ENCODE measurements around the gene ANOS1. TPM values are rescaled to one million over a fixed set of nuclear protein-coding genes. Genes with fewer than 3 reads are reported as not detected.

ANOS1 gene
- total RNA-seq, 1 experiment from 2014 or later: 24.8 TPM

DNA sequence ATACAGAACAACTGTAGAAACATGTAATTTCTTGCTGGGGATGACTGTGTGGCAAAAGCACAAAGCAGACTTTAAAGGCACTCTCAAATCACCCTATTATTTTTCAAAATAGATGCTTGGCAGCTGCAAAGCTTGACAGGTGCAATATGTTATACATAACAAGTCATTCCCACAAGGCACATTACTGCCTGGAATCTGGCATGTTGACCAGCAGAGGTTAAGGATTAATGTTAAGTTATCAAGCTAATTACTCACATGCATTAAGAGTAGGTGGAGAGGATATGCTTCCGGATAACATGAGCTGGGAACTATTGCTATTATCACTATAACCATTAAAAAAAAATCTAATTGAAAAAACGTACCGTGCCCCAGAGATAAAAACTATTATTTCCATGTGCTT lies 17.8 kb downstream of the ANOS1 start:
- Mint-ChIP-seq H3K4me3 (no peak overlapping the region), H3K27me3 (ENCODE audit: low read depth) (no peaks in the 10 kb centered on the region), H3K4me1 (peaks cover 46% of the 10 kb centered on the region), H3K9me3 (no peaks in the 10 kb centered on the region), H3K27ac (0 out of 2 replicates have a peak overlapping the region, but pooled peaks have one; percentile 12), H3K36me3 (peaks cover 6% of the 10 kb centered on the region)
- CTCF ChIA-PET: interaction anchor here (1.1 kb wide), 1 partner anchor 10 kb away, joined by 4 read pairs; no protein-coding TSS in a partner anchor
- POLR2A ChIA-PET: no interaction called here
- no peak for ATAC-seq
- TF ChIP-seq, protein P1, sequence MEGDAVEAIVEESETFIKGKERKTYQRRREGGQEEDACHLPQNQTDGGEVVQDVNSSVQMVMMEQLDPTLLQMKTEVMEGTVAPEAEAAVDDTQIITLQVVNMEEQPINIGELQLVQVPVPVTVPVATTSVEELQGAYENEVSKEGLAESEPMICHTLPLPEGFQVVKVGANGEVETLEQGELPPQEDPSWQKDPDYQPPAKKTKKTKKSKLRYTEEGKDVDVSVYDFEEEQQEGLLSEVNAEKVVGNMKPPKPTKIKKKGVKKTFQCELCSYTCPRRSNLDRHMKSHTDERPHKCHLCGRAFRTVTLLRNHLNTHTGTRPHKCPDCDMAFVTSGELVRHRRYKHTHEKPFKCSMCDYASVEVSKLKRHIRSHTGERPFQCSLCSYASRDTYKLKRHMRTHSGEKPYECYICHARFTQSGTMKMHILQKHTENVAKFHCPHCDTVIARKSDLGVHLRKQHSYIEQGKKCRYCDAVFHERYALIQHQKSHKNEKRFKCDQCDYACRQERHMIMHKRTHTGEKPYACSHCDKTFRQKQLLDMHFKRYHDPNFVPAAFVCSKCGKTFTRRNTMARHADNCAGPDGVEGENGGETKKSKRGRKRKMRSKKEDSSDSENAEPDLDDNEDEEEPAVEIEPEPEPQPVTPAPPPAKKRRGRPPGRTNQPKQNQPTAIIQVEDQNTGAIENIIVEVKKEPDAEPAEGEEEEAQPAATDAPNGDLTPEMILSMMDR (IDR thresholded peaks at IDR 0.05): no peak
- TF ChIP-seq ESRRA (CRISPR knock-in tag; IDR thresholded peaks at IDR 0.05; ENCODE audit: borderline replicate concordance): no peak
- no peak for TF ChIP-seq ETV6 (CRISPR knock-in tag; IDR thresholded peaks at IDR 0.05)
- TF ChIP-seq GTF2I (CRISPR knock-in tag; conservative IDR thresholded peaks at IDR 0.05): no peak
- TF ChIP-seq ZNF219 (CRISPR knock-in tag; IDR thresholded peaks at IDR 0.05; ENCODE audit: borderline replicate concordance): no peak
- no peak for TF ChIP-seq ZNF396 (CRISPR knock-in tag; IDR thresholded peaks at IDR 0.05; ENCODE audit: borderline replicate concordance)
- TF ChIP-seq, protein P2, sequence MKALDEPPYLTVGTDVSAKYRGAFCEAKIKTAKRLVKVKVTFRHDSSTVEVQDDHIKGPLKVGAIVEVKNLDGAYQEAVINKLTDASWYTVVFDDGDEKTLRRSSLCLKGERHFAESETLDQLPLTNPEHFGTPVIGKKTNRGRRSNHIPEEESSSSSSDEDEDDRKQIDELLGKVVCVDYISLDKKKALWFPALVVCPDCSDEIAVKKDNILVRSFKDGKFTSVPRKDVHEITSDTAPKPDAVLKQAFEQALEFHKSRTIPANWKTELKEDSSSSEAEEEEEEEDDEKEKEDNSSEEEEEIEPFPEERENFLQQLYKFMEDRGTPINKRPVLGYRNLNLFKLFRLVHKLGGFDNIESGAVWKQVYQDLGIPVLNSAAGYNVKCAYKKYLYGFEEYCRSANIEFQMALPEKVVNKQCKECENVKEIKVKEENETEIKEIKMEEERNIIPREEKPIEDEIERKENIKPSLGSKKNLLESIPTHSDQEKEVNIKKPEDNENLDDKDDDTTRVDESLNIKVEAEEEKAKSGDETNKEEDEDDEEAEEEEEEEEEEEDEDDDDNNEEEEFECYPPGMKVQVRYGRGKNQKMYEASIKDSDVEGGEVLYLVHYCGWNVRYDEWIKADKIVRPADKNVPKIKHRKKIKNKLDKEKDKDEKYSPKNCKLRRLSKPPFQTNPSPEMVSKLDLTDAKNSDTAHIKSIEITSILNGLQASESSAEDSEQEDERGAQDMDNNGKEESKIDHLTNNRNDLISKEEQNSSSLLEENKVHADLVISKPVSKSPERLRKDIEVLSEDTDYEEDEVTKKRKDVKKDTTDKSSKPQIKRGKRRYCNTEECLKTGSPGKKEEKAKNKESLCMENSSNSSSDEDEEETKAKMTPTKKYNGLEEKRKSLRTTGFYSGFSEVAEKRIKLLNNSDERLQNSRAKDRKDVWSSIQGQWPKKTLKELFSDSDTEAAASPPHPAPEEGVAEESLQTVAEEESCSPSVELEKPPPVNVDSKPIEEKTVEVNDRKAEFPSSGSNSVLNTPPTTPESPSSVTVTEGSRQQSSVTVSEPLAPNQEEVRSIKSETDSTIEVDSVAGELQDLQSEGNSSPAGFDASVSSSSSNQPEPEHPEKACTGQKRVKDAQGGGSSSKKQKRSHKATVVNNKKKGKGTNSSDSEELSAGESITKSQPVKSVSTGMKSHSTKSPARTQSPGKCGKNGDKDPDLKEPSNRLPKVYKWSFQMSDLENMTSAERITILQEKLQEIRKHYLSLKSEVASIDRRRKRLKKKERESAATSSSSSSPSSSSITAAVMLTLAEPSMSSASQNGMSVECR (CRISPR knock-in tag; IDR thresholded peaks at IDR 0.05; ENCODE audit: borderline replicate concordance): no peak
- no peak for TF ChIP-seq FOXP1 (CRISPR knock-in tag; IDR thresholded peaks at IDR 0.05; ENCODE audit: borderline replicate concordance)
- no peak for TF ChIP-seq SMAD4 (CRISPR knock-in tag; IDR thresholded peaks at IDR 0.05)
- DNase-seq (ENCODE audit: low spot score): no peak

DNA sequence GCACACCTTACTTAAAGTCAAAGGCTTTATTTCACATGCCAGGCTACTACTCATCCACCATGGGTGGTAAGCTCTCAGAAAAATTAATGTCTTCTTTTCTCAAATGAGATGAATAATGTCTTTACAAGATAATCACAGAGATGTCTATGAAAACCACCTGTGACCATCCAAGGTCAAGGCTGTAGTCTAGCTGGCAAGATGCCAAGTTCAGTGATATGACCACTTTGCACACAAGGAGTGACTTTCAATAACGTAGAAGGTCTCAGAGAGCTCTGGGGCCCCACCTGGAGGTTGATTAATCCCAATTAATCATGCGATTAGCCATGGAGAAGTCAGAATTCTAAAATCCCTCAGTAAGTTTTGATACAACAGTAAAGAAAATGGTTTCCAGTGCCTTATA lies 20.5 kb downstream of the ANOS1 start:
- Mint-ChIP-seq H3K9me3 (peaks cover 3% of the 10 kb centered on the region; the same call in 1 of the 2 replicates), H3K4me3 (no peak overlapping the region), H3K4me1 (peaks cover 47% of the 10 kb centered on the region), H3K27ac (no peak overlapping the region), H3K36me3 (peaks cover 13% of the 10 kb centered on the region), H3K27me3 (ENCODE audit: low read depth) (no peaks in the 10 kb centered on the region)
- DNase-seq (ENCODE audit: low spot score) (no peak), ATAC-seq (no peak)
- POLR2A ChIA-PET: no interaction called here
- CTCF ChIA-PET: no interaction called here
- TF ChIP-seq, protein P3, sequence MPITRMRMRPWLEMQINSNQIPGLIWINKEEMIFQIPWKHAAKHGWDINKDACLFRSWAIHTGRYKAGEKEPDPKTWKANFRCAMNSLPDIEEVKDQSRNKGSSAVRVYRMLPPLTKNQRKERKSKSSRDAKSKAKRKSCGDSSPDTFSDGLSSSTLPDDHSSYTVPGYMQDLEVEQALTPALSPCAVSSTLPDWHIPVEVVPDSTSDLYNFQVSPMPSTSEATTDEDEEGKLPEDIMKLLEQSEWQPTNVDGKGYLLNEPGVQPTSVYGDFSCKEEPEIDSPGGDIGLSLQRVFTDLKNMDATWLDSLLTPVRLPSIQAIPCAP (CRISPR knock-in tag; IDR thresholded peaks at IDR 0.05): no peak
- no peak for TF ChIP-seq PRRX2 (CRISPR knock-in tag; IDR thresholded peaks at IDR 0.05)
- no peak for TF ChIP-seq FOXP1 (CRISPR knock-in tag; IDR thresholded peaks at IDR 0.05; ENCODE audit: borderline replicate concordance)
- TF ChIP-seq ZNF219 (CRISPR knock-in tag; IDR thresholded peaks at IDR 0.05; ENCODE audit: borderline replicate concordance): no peak
- TF ChIP-seq, protein P4, sequence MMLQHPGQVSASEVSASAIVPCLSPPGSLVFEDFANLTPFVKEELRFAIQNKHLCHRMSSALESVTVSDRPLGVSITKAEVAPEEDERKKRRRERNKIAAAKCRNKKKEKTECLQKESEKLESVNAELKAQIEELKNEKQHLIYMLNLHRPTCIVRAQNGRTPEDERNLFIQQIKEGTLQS (CRISPR knock-in tag; conservative IDR thresholded peaks at IDR 0.05): no peak
- TF ChIP-seq NR3C1 (CRISPR knock-in tag; conservative IDR thresholded peaks at IDR 0.05; ENCODE audit: low read depth): no peak
- TF ChIP-seq, protein P5, sequence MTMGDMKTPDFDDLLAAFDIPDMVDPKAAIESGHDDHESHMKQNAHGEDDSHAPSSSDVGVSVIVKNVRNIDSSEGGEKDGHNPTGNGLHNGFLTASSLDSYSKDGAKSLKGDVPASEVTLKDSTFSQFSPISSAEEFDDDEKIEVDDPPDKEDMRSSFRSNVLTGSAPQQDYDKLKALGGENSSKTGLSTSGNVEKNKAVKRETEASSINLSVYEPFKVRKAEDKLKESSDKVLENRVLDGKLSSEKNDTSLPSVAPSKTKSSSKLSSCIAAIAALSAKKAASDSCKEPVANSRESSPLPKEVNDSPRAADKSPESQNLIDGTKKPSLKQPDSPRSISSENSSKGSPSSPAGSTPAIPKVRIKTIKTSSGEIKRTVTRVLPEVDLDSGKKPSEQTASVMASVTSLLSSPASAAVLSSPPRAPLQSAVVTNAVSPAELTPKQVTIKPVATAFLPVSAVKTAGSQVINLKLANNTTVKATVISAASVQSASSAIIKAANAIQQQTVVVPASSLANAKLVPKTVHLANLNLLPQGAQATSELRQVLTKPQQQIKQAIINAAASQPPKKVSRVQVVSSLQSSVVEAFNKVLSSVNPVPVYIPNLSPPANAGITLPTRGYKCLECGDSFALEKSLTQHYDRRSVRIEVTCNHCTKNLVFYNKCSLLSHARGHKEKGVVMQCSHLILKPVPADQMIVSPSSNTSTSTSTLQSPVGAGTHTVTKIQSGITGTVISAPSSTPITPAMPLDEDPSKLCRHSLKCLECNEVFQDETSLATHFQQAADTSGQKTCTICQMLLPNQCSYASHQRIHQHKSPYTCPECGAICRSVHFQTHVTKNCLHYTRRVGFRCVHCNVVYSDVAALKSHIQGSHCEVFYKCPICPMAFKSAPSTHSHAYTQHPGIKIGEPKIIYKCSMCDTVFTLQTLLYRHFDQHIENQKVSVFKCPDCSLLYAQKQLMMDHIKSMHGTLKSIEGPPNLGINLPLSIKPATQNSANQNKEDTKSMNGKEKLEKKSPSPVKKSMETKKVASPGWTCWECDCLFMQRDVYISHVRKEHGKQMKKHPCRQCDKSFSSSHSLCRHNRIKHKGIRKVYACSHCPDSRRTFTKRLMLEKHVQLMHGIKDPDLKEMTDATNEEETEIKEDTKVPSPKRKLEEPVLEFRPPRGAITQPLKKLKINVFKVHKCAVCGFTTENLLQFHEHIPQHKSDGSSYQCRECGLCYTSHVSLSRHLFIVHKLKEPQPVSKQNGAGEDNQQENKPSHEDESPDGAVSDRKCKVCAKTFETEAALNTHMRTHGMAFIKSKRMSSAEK (CRISPR knock-in tag; IDR thresholded peaks at IDR 0.05; ENCODE audit: borderline replicate concordance): no peak
- TF ChIP-seq, protein P6, sequence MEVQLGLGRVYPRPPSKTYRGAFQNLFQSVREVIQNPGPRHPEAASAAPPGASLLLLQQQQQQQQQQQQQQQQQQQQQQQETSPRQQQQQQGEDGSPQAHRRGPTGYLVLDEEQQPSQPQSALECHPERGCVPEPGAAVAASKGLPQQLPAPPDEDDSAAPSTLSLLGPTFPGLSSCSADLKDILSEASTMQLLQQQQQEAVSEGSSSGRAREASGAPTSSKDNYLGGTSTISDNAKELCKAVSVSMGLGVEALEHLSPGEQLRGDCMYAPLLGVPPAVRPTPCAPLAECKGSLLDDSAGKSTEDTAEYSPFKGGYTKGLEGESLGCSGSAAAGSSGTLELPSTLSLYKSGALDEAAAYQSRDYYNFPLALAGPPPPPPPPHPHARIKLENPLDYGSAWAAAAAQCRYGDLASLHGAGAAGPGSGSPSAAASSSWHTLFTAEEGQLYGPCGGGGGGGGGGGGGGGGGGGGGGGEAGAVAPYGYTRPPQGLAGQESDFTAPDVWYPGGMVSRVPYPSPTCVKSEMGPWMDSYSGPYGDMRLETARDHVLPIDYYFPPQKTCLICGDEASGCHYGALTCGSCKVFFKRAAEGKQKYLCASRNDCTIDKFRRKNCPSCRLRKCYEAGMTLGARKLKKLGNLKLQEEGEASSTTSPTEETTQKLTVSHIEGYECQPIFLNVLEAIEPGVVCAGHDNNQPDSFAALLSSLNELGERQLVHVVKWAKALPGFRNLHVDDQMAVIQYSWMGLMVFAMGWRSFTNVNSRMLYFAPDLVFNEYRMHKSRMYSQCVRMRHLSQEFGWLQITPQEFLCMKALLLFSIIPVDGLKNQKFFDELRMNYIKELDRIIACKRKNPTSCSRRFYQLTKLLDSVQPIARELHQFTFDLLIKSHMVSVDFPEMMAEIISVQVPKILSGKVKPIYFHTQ (CRISPR knock-in tag; IDR thresholded peaks at IDR 0.05): no peak
- no peak for TF ChIP-seq SMAD4 (CRISPR knock-in tag; IDR thresholded peaks at IDR 0.05)
- TF ChIP-seq, protein P7, sequence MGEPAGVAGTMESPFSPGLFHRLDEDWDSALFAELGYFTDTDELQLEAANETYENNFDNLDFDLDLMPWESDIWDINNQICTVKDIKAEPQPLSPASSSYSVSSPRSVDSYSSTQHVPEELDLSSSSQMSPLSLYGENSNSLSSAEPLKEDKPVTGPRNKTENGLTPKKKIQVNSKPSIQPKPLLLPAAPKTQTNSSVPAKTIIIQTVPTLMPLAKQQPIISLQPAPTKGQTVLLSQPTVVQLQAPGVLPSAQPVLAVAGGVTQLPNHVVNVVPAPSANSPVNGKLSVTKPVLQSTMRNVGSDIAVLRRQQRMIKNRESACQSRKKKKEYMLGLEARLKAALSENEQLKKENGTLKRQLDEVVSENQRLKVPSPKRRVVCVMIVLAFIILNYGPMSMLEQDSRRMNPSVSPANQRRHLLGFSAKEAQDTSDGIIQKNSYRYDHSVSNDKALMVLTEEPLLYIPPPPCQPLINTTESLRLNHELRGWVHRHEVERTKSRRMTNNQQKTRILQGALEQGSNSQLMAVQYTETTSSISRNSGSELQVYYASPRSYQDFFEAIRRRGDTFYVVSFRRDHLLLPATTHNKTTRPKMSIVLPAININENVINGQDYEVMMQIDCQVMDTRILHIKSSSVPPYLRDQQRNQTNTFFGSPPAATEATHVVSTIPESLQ (CRISPR knock-in tag; IDR thresholded peaks at IDR 0.05): no peak
- TF ChIP-seq, protein P8, sequence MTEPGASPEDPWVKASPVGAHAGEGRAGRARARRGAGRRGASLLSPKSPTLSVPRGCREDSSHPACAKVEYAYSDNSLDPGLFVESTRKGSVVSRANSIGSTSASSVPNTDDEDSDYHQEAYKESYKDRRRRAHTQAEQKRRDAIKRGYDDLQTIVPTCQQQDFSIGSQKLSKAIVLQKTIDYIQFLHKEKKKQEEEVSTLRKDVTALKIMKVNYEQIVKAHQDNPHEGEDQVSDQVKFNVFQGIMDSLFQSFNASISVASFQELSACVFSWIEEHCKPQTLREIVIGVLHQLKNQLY (CRISPR knock-in tag; IDR thresholded peaks at IDR 0.05): no peak
